CD4-positive, CD25-positive, alpha-beta regulatory T cell (primary cell): ENCODE results near the gene BSDC1. TPM values are rescaled to one million over a fixed set of nuclear protein-coding genes. Genes with fewer than 3 reads are reported as not detected.
"Not testable (repeated sequence)": the region's sequence is repeated elsewhere in the genome, so short reads cannot be mapped to it uniquely, and the experiment has no call there.

ENCODE experiments used
- ATAC-seq, 2 donors: fragments of 150-1000 bp; cut with Tn5 transposase; one replicate each; pipeline ENCODE4 v1.10.0; 2021; ENCODE audit warnings: low read depth in 2 of 2, moderate number of reproducible peaks in 2 of 2, moderate library complexity in 1 of 2
- DNase-seq, 3 donors: peaks; one replicate each; pipeline versions ENCODE4 v3.0.0 to v3.0.0-alpha.2; 2012 to 2022; ENCODE audit warnings: mixed read lengths in 1 of 3
- H3K27ac ChIP-seq: one replicate; pipeline ENCODE4 v1.7.0; 2013; ENCODE audit warnings: mild to moderate bottlenecking, low read length; ENCODE audit not compliant: insufficient read depth, poor library complexity, severe bottlenecking
- H3K27me3 ChIP-seq: one replicate; pipeline ENCODE4 v1.7.0; 2013; ENCODE audit warnings: low read length; ENCODE audit not compliant: control insufficient read depth, insufficient read depth
- H3K36me3 ChIP-seq: one replicate; pipeline ENCODE4 v1.7.0; 2013; ENCODE audit warnings: mild to moderate bottlenecking, low read length, moderate library complexity; ENCODE audit not compliant: control insufficient read depth, insufficient read depth
- H3K4me1 ChIP-seq: 2 replicates; pipeline ENCODE4 v1.7.0; 2013; ENCODE audit warnings: mild to moderate bottlenecking, low read length; ENCODE audit not compliant: insufficient read depth, control insufficient read depth, poor library complexity, severe bottlenecking
- H3K4me3 ChIP-seq: one replicate; pipeline ENCODE4 v1.7.0; 2013; ENCODE audit warnings: low read depth, mild to moderate bottlenecking, low read length, moderate library complexity
- H3K9me3 ChIP-seq, 2 experiments: 1 replicate in 1 of 2; 2 replicates in 1 of 2; pipeline ENCODE4 v1.7.0; 2013; ENCODE audit warnings: low read length in 2 of 2, mild to moderate bottlenecking in 1 of 2, moderate library complexity in 1 of 2; ENCODE audit not compliant: control insufficient read depth in 2 of 2
- H3K27ac Mint-ChIP-seq, 3 donors: one replicate each; pipeline ENCODE4 v1.8.0; 2020 to 2022; ENCODE audit warnings: mild to moderate bottlenecking in 3 of 3, mixed read lengths in 3 of 3, moderate library complexity in 2 of 3
- H3K27me3 Mint-ChIP-seq: one replicate; pipeline ENCODE4 v1.8.0; 2022; ENCODE audit warnings: mild to moderate bottlenecking, mixed read lengths
- H3K36me3 Mint-ChIP-seq: one replicate; pipeline ENCODE4 v1.8.0; 2020; ENCODE audit warnings: mixed read lengths
- H3K4me1 Mint-ChIP-seq, 4 donors: one replicate each; pipeline ENCODE4 v1.8.0; 2020 to 2022; ENCODE audit warnings: mixed read lengths in 4 of 4, mild to moderate bottlenecking in 1 of 4
- H3K4me3 Mint-ChIP-seq, 4 donors: one replicate each; pipeline ENCODE4 v1.8.0; 2020 to 2022; ENCODE audit warnings: mild to moderate bottlenecking in 4 of 4, mixed read lengths in 4 of 4, moderate library complexity in 3 of 4
- H3K9me3 Mint-ChIP-seq, 7 donors: one replicate each; pipeline ENCODE4 v1.8.0; 2020 to 2022; ENCODE audit warnings: mixed read lengths in 7 of 7, mild to moderate bottlenecking in 3 of 7, moderate library complexity in 2 of 7
- polyA plus RNA-seq, 4 donors: library from polyadenylated mRNA; unstranded; fragments of 300-500 nt; fragmentation: Illumina TruSeq; gene quantifications; one replicate each; pipeline ENCODE4 v1.2.3, GENCODE V29; 2021
- total RNA-seq: library from RNA; stranded (reverse); gene quantifications from one replicate; pipeline ENCODE4 v1.2.3, GENCODE V29; 2022

The BSDC1 gene
- total and polyA plus RNA-seq, 5 donors from 2014 or later: 27.3 to 198 (median 40.6) TPM

DNA sequence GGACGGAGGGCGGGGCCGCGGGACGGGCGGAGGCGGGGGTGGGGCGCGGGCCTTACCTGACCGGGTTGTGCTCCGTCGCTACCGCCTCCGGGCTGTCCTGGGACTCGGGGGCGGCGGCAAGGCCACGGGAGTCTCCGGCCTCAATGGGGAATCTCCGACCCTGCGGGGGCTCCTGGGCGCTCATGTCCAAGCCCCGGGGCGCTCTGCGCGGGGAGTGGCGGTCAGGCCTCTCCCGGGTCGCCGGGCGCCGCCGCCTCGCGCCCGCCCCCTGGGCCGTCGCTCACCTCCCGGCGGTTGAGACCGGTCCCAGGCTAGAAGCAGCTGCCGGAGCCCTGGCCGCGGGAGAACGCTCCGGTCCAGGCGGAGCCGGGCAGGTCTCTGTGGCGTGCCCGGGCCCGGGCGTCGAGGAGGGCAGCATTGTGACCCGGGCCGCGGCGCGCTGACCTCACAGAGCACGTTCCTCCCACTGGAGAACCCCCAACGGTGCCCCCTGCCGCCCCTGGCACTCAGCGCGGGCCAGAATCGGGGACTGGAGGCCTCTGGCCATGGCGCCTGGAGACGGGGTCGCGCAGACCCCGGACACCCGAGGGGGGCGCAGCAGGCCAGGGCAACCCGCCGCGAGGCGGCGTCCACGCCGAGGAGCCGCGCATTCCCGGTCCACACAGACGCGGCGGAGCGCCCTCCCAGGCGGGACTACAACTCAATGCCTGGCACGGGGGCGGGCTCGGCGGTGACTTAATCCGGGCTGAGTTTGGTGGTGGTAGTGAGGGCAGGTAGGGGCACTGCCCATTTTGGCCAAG, 32.4 kb downstream of the BSDC1 start:
- peaks cover 21% of the 10 kb centered on the region for H3K36me3 Mint-ChIP-seq
- Histone ChIP-seq H3K27ac (no peak overlapping the region), H3K4me1 (peaks cover 21% of the 10 kb centered on the region), H3K9me3 (no peaks in the 10 kb centered on the region), H3K4me3 (no peak overlapping the region), H3K27me3 (no peaks in the 10 kb centered on the region), H3K36me3 (peaks cover 27% of the 10 kb centered on the region)
- peak in 1 of 3 donors; percentile 20 for DNase-seq
- ATAC-seq: peak; percentile 38 to 49
- peak overlapping the region in 1 of 3 donors; percentile 49 for H3K27ac Mint-ChIP-seq
- peak overlapping the region in 3 of 4 donors; percentile 50 to 77 (median 52) for H3K4me3 Mint-ChIP-seq
- peaks cover 0 to 27% (median 16%) of the 10 kb centered on the region in 4 donors for H3K4me1 Mint-ChIP-seq
- H3K9me3 Mint-ChIP-seq: no peaks in the 10 kb centered on the region
- H3K27me3 Mint-ChIP-seq: peaks cover 13% of the 10 kb centered on the region

DNA sequence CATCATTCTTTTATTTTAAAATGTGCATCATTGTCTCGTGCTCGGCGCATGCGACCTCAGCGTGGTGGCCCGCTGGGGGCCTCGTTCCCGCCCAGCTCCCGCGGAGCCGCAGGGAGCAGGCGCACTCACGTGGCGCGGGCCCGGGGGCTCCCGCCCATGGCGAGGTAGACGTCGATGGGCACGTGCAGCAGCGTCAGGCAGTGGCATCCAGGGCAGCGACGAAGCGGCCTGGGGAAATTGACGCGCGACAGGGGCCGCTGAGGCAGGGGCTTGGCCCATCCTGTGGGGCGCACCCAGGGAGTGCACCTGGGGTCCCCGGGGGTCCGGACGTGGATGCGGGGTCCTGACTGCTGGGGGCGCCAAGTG, 33.0 kb downstream of the BSDC1 start:
- ATAC-seq (no peak), DNase-seq (no peak)
- Mint-ChIP-seq H3K4me1 (peaks cover 0 to 27% (median 16%) of the 10 kb centered on the region in 4 donors), H3K27me3 (peaks cover 13% of the 10 kb centered on the region), H3K9me3 (no peaks in the 10 kb centered on the region), H3K4me3 (peak overlapping the region in 2 of 4 donors; percentile 74 to 83), H3K36me3 (peaks cover 21% of the 10 kb centered on the region), H3K27ac (no peak overlapping the region)
- no peaks in the 10 kb centered on the region for H3K9me3 ChIP-seq
- H3K4me1 ChIP-seq: peaks cover 21% of the 10 kb centered on the region
- no peak overlapping the region for H3K4me3 ChIP-seq
- H3K27ac ChIP-seq: no peak overlapping the region
- H3K36me3 ChIP-seq: peaks cover 21% of the 10 kb centered on the region
- no peaks in the 10 kb centered on the region for H3K27me3 ChIP-seq

DNA sequence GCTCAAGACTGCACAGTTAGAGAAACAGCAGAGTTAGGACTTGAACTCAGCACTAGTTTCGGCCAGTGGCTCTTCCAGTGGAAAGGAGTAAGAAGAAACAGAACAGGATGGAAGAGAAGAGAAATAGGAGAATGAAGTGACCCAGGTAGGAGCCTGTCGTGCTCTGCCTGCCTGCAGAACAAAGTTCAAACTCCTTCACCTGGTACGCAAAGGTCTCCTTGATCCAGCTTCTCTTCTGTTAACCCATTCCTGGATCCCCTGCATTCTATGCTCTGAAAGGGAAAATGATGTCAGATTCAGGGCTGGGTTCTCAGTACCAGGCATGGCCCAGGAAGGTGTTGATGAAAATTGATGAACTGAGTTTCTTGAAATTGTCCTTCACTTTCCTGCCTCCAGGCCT, 35.8 kb downstream of the BSDC1 start:
- Histone ChIP-seq H3K27ac (no peak overlapping the region), H3K4me1 (peaks cover 21% of the 10 kb centered on the region), H3K27me3 (no peaks in the 10 kb centered on the region), H3K4me3 (no peak overlapping the region), H3K36me3 (no peaks in the 10 kb centered on the region), H3K9me3 (no peaks in the 10 kb centered on the region)
- no peak overlapping the region for H3K27ac Mint-ChIP-seq
- H3K36me3 Mint-ChIP-seq: peaks cover 20% of the 10 kb centered on the region
- H3K4me1 Mint-ChIP-seq: peaks cover 0 to 36% (median 22%) of the 10 kb centered on the region in 4 donors
- H3K9me3 Mint-ChIP-seq: no peaks in the 10 kb centered on the region
- ATAC-seq (no peak), DNase-seq (no peak)
- H3K27me3 Mint-ChIP-seq: peaks cover 13% of the 10 kb centered on the region
- no peak overlapping the region for H3K4me3 Mint-ChIP-seq

DNA sequence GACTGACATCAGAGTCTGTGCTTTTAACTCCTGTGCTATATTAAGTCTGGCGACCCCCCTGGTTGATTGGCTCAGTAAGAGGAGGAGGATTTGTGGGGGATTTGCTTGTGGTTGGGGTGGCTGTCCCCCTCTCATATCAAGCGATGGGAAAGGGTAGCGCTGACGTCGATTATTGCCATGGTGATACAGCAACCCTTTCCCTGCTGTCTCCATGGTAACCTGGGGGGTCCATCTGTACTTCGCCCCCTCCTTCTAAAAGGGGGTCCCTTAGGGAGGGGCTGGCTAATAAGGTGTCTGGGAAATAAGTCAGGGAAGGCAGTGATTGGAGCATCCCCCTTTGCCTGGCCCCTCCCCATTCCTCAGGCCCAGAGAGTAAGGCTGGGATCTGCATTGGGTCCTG, 36.6 kb downstream of the BSDC1 start:
- Histone ChIP-seq H3K9me3 (no peaks in the 10 kb centered on the region), H3K4me3 (no peak overlapping the region), H3K36me3 (no peaks in the 10 kb centered on the region), H3K27me3 (no peaks in the 10 kb centered on the region), H3K27ac (no peak overlapping the region), H3K4me1 (peaks cover 21% of the 10 kb centered on the region)
- DNase-seq (no peak), ATAC-seq (no peak)
- H3K4me3 Mint-ChIP-seq: no peak overlapping the region
- H3K9me3 Mint-ChIP-seq: no peaks in the 10 kb centered on the region
- peaks cover 12% of the 10 kb centered on the region for H3K27me3 Mint-ChIP-seq
- peaks cover 0 to 38% (median 20%) of the 10 kb centered on the region in 4 donors for H3K4me1 Mint-ChIP-seq
- H3K27ac Mint-ChIP-seq: no peak overlapping the region
- peaks cover 13% of the 10 kb centered on the region for H3K36me3 Mint-ChIP-seq

DNA sequence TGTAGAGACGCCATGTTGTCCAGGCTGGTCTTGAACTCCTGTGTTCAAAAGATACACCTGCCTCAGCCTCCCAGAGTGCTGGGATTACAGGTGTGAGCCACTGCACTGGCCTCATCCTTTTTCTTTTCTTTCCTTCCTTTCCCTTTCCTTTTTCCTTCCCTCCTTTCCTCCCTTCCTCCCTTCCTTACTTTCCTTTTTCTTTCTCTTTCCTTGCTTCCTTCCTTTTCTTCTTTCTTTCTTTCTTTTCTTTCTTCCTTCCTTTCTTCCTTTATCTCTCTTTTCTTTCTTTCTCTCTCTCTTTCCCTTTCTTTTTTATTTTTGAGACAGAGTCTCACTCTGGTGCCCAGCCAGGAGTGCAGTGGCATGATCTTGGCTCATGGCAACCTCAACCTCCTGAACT, 37.8 kb downstream of the BSDC1 start:
- H3K27ac ChIP-seq: no peak overlapping the region
- H3K36me3 Mint-ChIP-seq: peaks cover 10% of the 10 kb centered on the region
- no peak for DNase-seq
- no peaks in the 10 kb centered on the region for H3K36me3 ChIP-seq
- H3K27ac Mint-ChIP-seq: no peak overlapping the region
- ATAC-seq: no peak
- H3K4me3 Mint-ChIP-seq: peak overlapping the region in 1 of 4 donors; percentile 47
- H3K27me3 ChIP-seq: no peaks in the 10 kb centered on the region
- H3K4me1 ChIP-seq: peaks cover 21% of the 10 kb centered on the region
- H3K9me3 ChIP-seq: no peaks in the 10 kb centered on the region
- H3K4me3 ChIP-seq: no peak overlapping the region
- peaks cover 0 to 39% (median 17%) of the 10 kb centered on the region in 4 donors for H3K4me1 Mint-ChIP-seq
- H3K9me3 Mint-ChIP-seq: no peaks in the 10 kb centered on the region
- peaks cover 8% of the 10 kb centered on the region for H3K27me3 Mint-ChIP-seq

DNA sequence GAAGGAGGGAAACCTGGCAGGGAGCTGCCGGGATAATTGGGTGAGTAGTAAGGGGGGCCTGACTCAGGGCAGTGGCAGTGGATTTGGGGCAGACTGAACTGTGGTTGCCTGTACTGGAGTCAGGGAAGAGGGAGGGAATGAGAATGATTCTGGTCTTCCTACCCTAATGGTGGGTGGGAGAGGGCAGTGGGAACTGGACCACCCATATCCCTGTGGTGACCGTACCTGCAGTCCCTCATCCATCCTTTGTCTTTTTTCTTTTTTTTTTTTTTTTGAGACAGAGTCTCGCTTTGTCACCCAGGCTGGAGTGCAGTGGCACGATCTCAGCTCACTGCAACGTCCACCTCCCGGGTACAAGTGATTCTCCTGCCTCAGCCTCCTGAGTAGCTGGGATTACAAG, 38.5 kb downstream of the BSDC1 start:
- not testable (repeated sequence) for ATAC-seq, H3K27ac Mint-ChIP-seq, H3K27ac ChIP-seq, H3K4me3 Mint-ChIP-seq, H3K9me3 ChIP-seq, H3K9me3 Mint-ChIP-seq, H3K27me3 ChIP-seq, H3K27me3 Mint-ChIP-seq, H3K4me3 ChIP-seq, H3K36me3 ChIP-seq, DNase-seq, H3K36me3 Mint-ChIP-seq
- peaks cover 0 to 40% (median 16%) of the 10 kb centered on the region in 4 donors for H3K4me1 Mint-ChIP-seq
- peaks cover 19% of the 10 kb centered on the region for H3K4me1 ChIP-seq

DNA sequence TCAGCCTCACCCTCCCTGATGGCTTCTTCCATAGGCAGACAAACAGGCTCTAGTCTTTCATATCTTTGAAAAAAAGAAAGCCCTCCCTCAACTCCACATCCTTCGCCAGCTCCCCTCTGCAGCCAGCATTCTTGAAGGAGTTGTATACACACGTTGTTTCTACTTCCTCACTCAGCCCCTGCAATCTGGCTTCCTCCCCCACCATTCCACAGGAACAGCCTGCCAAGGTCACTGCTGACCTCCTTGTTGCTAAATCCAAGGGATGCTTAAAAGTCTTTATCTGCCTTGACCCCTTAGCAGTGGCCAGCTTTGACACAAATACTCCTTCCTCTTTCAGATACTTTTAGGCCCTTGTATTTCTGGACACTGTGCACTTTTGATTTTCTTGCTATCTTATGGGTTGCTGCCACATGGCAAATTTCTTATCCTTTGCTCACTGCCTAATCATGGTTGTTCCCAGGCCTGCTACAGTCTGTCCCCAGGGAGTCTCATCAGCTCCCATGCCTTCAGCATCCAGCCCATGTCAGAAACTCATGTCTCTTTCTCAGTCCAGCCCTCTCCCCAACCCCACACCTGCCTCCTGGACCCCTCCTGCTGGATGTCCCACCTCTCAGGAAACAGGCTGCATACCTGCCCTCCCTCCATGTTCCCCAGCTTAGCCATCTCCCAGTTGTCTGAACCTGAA, 40.2 kb downstream of the BSDC1 start:
- H3K9me3 ChIP-seq: no peaks in the 10 kb centered on the region
- Mint-ChIP-seq H3K27ac (peak overlapping the region; percentile 32 to 91 (median 57)), H3K9me3 (no peaks in the 10 kb centered on the region), H3K27me3 (no peaks in the 10 kb centered on the region), H3K4me3 (peak overlapping the region; percentile 23 to 83 (median 74)), H3K36me3 (peaks cover 10% of the 10 kb centered on the region), H3K4me1 (peaks cover 0 to 43% (median 18%) of the 10 kb centered on the region in 4 donors)
- no peak overlapping the region for H3K4me3 ChIP-seq
- no peaks in the 10 kb centered on the region for H3K36me3 ChIP-seq
- DNase-seq (no peak), ATAC-seq (no peak)
- no peak overlapping the region for H3K27ac ChIP-seq
- no peaks in the 10 kb centered on the region for H3K27me3 ChIP-seq
- peaks cover 15% of the 10 kb centered on the region for H3K4me1 ChIP-seq
